ENCODE measurements around the gene C2CD2.

Gene C2CD2

DNA sequence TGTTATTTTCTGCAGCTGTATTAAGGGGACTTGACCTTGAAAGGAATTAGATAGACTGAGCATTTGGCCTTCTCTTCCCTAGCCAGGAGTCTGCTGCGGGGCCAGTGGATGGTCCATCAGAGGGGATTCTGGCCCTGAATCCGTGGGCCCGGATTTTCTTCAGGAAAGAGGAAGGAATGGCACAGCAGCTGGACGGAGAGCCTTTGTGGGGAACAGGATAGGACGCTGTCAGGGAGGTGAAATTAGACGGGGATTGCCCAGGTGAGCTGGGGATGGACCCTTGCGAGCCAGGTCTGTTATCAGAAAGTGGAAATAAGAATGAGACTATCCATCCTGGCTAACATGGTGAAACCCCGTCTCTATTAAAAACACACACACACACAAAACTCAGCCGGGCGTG is 1.7 kb upstream of the C2CD2 start:
- Histone ChIP-seq H3K79me2 (ENCODE audit: insufficient read depth, low read length) (no peaks in the 10 kb centered on the region), H4K20me1 (ENCODE audit: insufficient read depth, low read length, poor library complexity, severe bottlenecking) (no peaks in the 10 kb centered on the region), H3K27me3 (ENCODE audit: insufficient read depth, low read length, poor library complexity, severe bottlenecking) (no peaks in the 10 kb centered on the region), H3K4me2 (ENCODE audit: low read depth, low read length, poor library complexity, severe bottlenecking) (no peak overlapping the region), H2AFZ (ENCODE audit: low read length) (no peak overlapping the region), H3K9me2 (replicated peaks; ENCODE audit: low read depth, low read length) (no peaks in the 10 kb centered on the region), H3K4me3 (ENCODE audit: low read length, poor library complexity, severe bottlenecking) (no peak overlapping the region), H3K9ac (ENCODE audit: low read depth, low read length, poor library complexity, severe bottlenecking) (no peak overlapping the region), H3K4me1 (ENCODE audit: insufficient read depth, low read length, poor library complexity, severe bottlenecking) (peaks cover 27% of the 10 kb centered on the region), H3K9me3 (ENCODE audit: insufficient read depth, low read depth, low read length) (no peaks in the 10 kb centered on the region), H3K36me3 (ENCODE audit: insufficient read depth, low read length) (no peaks in the 10 kb centered on the region), H3F3A (ENCODE audit: low read depth) (peaks cover 14% of the 10 kb centered on the region; the same call in 1 of the 2 replicates)
- TF ChIP-seq, protein P1, sequence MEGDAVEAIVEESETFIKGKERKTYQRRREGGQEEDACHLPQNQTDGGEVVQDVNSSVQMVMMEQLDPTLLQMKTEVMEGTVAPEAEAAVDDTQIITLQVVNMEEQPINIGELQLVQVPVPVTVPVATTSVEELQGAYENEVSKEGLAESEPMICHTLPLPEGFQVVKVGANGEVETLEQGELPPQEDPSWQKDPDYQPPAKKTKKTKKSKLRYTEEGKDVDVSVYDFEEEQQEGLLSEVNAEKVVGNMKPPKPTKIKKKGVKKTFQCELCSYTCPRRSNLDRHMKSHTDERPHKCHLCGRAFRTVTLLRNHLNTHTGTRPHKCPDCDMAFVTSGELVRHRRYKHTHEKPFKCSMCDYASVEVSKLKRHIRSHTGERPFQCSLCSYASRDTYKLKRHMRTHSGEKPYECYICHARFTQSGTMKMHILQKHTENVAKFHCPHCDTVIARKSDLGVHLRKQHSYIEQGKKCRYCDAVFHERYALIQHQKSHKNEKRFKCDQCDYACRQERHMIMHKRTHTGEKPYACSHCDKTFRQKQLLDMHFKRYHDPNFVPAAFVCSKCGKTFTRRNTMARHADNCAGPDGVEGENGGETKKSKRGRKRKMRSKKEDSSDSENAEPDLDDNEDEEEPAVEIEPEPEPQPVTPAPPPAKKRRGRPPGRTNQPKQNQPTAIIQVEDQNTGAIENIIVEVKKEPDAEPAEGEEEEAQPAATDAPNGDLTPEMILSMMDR (conservative IDR thresholded peaks at IDR 0.05; ENCODE audit: low read length): no peak
- no peak for TF ChIP-seq EZH2phosphoT487 (IDR thresholded peaks at IDR 0.05; ENCODE audit: borderline replicate concordance)

GRCh38 chr21:41954654-41955499 is 1.1 kb upstream of the C2CD2 start:
- no peaks in the 10 kb centered on the region for H3K79me2 ChIP-seq (ENCODE audit: insufficient read depth, low read length)
- H2AFZ ChIP-seq (ENCODE audit: low read length): no peak overlapping the region
- no peaks in the 10 kb centered on the region for H3K9me2 ChIP-seq (replicated peaks; ENCODE audit: low read depth, low read length)
- no peaks in the 10 kb centered on the region for H4K20me1 ChIP-seq (ENCODE audit: insufficient read depth, low read length, poor library complexity, severe bottlenecking)
- no peak for TF ChIP-seq EZH2phosphoT487 (IDR thresholded peaks at IDR 0.05; ENCODE audit: borderline replicate concordance)
- TF ChIP-seq, protein P1 (conservative IDR thresholded peaks at IDR 0.05; ENCODE audit: low read length): no peak
- H3K4me1 ChIP-seq (ENCODE audit: insufficient read depth, low read length, poor library complexity, severe bottlenecking): peaks cover 27% of the 10 kb centered on the region
- H3F3A ChIP-seq (ENCODE audit: low read depth): peaks cover 14% of the 10 kb centered on the region; the same call in 1 of the 2 replicates
- H3K9ac ChIP-seq (ENCODE audit: low read depth, low read length, poor library complexity, severe bottlenecking): no peak overlapping the region
- H3K9me3 ChIP-seq (ENCODE audit: insufficient read depth, low read depth, low read length): no peaks in the 10 kb centered on the region
- no peaks in the 10 kb centered on the region for H3K36me3 ChIP-seq (ENCODE audit: insufficient read depth, low read length)
- no peak overlapping the region for H3K4me3 ChIP-seq (ENCODE audit: low read length, poor library complexity, severe bottlenecking)
- H3K27me3 ChIP-seq (ENCODE audit: insufficient read depth, low read length, poor library complexity, severe bottlenecking): no peaks in the 10 kb centered on the region
- no peak overlapping the region for H3K4me2 ChIP-seq (ENCODE audit: low read depth, low read length, poor library complexity, severe bottlenecking)

DNA sequence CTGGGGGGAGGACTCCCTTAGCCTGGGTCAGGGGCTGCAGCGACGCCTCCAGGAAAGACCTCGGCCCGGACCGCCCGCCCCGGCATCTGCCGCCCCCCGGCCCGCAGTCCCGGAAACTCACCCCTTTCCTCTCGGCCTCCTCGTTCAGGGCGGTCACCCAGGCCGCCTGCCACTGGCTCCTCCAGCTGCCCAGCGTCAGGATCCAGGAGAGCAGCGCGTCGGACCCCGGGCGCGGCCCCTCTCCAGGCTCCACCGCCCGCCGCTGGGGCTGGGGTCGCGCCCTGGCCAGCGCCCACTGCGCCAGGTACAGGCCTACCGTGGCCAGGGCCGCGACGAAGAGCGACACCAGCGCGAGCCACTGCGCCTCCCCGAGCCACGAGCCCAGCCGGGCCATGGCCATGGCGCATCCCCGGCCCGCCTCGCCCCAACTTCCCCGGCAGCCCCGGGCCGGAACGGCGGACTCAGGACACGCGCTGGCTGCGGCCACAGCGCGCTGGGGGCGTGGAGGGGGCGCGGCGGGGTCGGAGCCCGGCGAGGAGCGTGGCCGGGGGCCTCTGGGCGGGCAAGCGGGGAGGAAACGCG is 478 bp downstream of the C2CD2 start:
- H3K79me2 ChIP-seq (ENCODE audit: insufficient read depth, low read length): no peaks in the 10 kb centered on the region
- no peaks in the 10 kb centered on the region for H3K9me3 ChIP-seq (ENCODE audit: insufficient read depth, low read depth, low read length)
- no peak overlapping the region for H3K4me2 ChIP-seq (ENCODE audit: low read depth, low read length, poor library complexity, severe bottlenecking)
- no peak overlapping the region for H3K4me3 ChIP-seq (ENCODE audit: low read length, poor library complexity, severe bottlenecking)
- H3K27me3 ChIP-seq (ENCODE audit: insufficient read depth, low read length, poor library complexity, severe bottlenecking): no peaks in the 10 kb centered on the region
- peaks cover 14% of the 10 kb centered on the region; the same call in 1 of the 2 replicates for H3F3A ChIP-seq (ENCODE audit: low read depth)
- no peak overlapping the region for H3K9ac ChIP-seq (ENCODE audit: low read depth, low read length, poor library complexity, severe bottlenecking)
- H3K4me1 ChIP-seq (ENCODE audit: insufficient read depth, low read length, poor library complexity, severe bottlenecking): peaks cover 27% of the 10 kb centered on the region
- H2AFZ ChIP-seq (ENCODE audit: low read length): no peak overlapping the region
- no peaks in the 10 kb centered on the region for H4K20me1 ChIP-seq (ENCODE audit: insufficient read depth, low read length, poor library complexity, severe bottlenecking)
- no peak for TF ChIP-seq EZH2phosphoT487 (IDR thresholded peaks at IDR 0.05; ENCODE audit: borderline replicate concordance)
- TF ChIP-seq, protein P1 (conservative IDR thresholded peaks at IDR 0.05; ENCODE audit: low read length): no peak
- H3K36me3 ChIP-seq (ENCODE audit: insufficient read depth, low read length): no peaks in the 10 kb centered on the region
- H3K9me2 ChIP-seq (replicated peaks; ENCODE audit: low read depth, low read length): no peaks in the 10 kb centered on the region
